Panc1 (cell line): ENCODE measurements around the gene NINL.

Experiments
- CTCF ChIP-seq: fragments of 450-650 bp; IDR thresholded peaks from 2 replicates; pipeline ENCODE4 v1.5.1; 2017; ENCODE audit warnings: mild to moderate bottlenecking
- POLR2AphosphoS5 ChIP-seq: IDR thresholded peaks from 2 replicates; pipeline ENCODE4 v1.6.1; 2012; ENCODE audit warnings: mild to moderate bottlenecking, low read depth, low read length, moderate library complexity
- SIN3A ChIP-seq: IDR thresholded peaks from 2 replicates; pipeline ENCODE4 v1.6.1; 2012; ENCODE audit warnings: low read depth, mild to moderate bottlenecking, low read length, moderate library complexity, borderline replicate concordance; ENCODE audit not compliant: insufficient read depth
- TCF7L2 ChIP-seq: IDR thresholded peaks from 2 replicates; pipeline ENCODE4 v1.6.1; 2011; ENCODE audit warnings: mild to moderate bottlenecking, low read depth, low read length, inconsistent platforms
- TF ChIP-seq, protein P1 (sequence below), 2 experiments: IDR thresholded peaks; 2 replicates each; pipeline ENCODE4 v1.6.1; 2011 to 2012; ENCODE audit warnings: low read depth in 2 of 2, control low read depth in 1 of 2, low read length in 1 of 2, mild to moderate bottlenecking in 1 of 2, moderate library complexity in 1 of 2; ENCODE audit not compliant: insufficient read depth in 1 of 2

- TF ChIP-seq, protein P1, sequence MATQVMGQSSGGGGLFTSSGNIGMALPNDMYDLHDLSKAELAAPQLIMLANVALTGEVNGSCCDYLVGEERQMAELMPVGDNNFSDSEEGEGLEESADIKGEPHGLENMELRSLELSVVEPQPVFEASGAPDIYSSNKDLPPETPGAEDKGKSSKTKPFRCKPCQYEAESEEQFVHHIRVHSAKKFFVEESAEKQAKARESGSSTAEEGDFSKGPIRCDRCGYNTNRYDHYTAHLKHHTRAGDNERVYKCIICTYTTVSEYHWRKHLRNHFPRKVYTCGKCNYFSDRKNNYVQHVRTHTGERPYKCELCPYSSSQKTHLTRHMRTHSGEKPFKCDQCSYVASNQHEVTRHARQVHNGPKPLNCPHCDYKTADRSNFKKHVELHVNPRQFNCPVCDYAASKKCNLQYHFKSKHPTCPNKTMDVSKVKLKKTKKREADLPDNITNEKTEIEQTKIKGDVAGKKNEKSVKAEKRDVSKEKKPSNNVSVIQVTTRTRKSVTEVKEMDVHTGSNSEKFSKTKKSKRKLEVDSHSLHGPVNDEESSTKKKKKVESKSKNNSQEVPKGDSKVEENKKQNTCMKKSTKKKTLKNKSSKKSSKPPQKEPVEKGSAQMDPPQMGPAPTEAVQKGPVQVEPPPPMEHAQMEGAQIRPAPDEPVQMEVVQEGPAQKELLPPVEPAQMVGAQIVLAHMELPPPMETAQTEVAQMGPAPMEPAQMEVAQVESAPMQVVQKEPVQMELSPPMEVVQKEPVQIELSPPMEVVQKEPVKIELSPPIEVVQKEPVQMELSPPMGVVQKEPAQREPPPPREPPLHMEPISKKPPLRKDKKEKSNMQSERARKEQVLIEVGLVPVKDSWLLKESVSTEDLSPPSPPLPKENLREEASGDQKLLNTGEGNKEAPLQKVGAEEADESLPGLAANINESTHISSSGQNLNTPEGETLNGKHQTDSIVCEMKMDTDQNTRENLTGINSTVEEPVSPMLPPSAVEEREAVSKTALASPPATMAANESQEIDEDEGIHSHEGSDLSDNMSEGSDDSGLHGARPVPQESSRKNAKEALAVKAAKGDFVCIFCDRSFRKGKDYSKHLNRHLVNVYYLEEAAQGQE (IDR thresholded peaks at IDR 0.05; ENCODE audit: insufficient read depth in 1 of 2, low read depth in 2 of 2, low read length in 1 of 2), result no peak
- TF ChIP-seq CTCF (no peak), POLR2AphosphoS5 (no peak), TCF7L2 (no peak), SIN3A (no peak)
Observed at GRCh38 chr20:25532971-25533391, 52.4 kb downstream of the NINL start.
